ENCODE results near the gene REXO2.

GRCh38 chr11:114496915-114497314 lies 57.6 kb downstream of the REXO2 start:
- TF ChIP-seq CTCF (conservative IDR thresholded peaks at IDR 0.05), result no peak
- no peak for TF ChIP-seq EZH2 (IDR thresholded peaks at IDR 0.05; ENCODE audit: low read depth)

Measured in PC-9 (cell line).